ENCODE measurements around the gene GTSE1. TPM values are rescaled to one million over a fixed set of nuclear protein-coding genes. Genes with fewer than 3 reads are reported as not detected.

GTSE1 gene
- polyA plus RNA-seq, 3 donors: 0.04 TPM; not detected in 2

DNA sequence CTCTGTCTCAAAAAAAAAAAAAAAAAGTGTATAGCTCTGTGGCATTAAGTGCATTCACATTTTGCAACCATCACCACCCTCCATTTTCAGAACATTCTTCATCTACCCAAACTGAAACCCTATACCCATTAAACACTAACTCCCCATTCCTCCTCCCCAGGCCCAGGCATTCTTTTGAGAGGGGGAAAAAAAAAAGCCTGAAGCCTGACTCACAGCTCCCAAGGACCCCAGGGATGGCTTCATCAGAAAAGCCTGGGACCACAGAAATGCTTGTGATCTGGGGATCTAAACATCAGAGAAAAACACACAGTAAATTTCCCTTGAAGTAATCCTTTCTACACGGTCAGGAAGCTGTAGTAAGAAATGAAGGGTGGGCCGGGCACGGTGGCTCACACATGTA lies 10.7 kb upstream of the GTSE1 start:
- peaks cover 46 to 64% of the 10 kb centered on the region in 2 donors for H3K36me3 ChIP-seq (replicated peaks in 1 of 2; ENCODE audit: control insufficient read depth in 1 of 2, insufficient read depth in 2 of 2, low read length in 2 of 2)
- Mint-ChIP-seq H3K4me1 (peaks cover 18% of the 10 kb centered on the region), H3K4me3 (no peak overlapping the region), H3K9me3 (peaks cover 0 to 2% (median 0%) of the 10 kb centered on the region in 7 donors), H3K27me3 (ENCODE audit: low read depth in 3 of 3) (peaks cover 0 to 1% (median 1%) of the 10 kb centered on the region in 3 donors), H3K27ac (peak overlapping the region in 2 of 7 donors; percentile 55 to 60), H3K36me3 (peaks cover 64 to 77% of the 10 kb centered on the region in 2 donors)
- H3K9ac ChIP-seq (ENCODE audit: insufficient read depth, low read length, poor library complexity, severe bottlenecking): no peak overlapping the region
- TF ChIP-seq, protein P1, sequence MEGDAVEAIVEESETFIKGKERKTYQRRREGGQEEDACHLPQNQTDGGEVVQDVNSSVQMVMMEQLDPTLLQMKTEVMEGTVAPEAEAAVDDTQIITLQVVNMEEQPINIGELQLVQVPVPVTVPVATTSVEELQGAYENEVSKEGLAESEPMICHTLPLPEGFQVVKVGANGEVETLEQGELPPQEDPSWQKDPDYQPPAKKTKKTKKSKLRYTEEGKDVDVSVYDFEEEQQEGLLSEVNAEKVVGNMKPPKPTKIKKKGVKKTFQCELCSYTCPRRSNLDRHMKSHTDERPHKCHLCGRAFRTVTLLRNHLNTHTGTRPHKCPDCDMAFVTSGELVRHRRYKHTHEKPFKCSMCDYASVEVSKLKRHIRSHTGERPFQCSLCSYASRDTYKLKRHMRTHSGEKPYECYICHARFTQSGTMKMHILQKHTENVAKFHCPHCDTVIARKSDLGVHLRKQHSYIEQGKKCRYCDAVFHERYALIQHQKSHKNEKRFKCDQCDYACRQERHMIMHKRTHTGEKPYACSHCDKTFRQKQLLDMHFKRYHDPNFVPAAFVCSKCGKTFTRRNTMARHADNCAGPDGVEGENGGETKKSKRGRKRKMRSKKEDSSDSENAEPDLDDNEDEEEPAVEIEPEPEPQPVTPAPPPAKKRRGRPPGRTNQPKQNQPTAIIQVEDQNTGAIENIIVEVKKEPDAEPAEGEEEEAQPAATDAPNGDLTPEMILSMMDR (IDR thresholded peaks at IDR 0.05): no peak
- DNase-seq: no peak
- H4K20me1 ChIP-seq (ENCODE audit: insufficient read depth, low read length): no peaks in the 10 kb centered on the region
- no peak overlapping the region for H3K27ac ChIP-seq (ENCODE audit: low read depth in 1 of 2, low read length in 2 of 2)
- no peaks in the 10 kb centered on the region for H3K27me3 ChIP-seq (ENCODE audit: control insufficient read depth in 2 of 2, insufficient read depth in 2 of 2, low read length in 2 of 2)
- no peaks in the 10 kb centered on the region for H3K9me3 ChIP-seq (replicated peaks in 1 of 2; ENCODE audit: control insufficient read depth in 1 of 2, insufficient read depth in 1 of 2, low read length in 2 of 2)
- no peaks in the 10 kb centered on the region for H3K79me2 ChIP-seq (ENCODE audit: insufficient read depth, low read length)
- no peak overlapping the region for H3K4me3 ChIP-seq (replicated peaks in 1 of 3; ENCODE audit: low read depth in 2 of 3, low read length in 3 of 3)
- peaks cover 19 to 21% of the 10 kb centered on the region in 2 donors for H3K4me1 ChIP-seq (ENCODE audit: control insufficient read depth in 1 of 2, insufficient read depth in 2 of 2, low read length in 2 of 2)
- no peak overlapping the region for H3K4me2 ChIP-seq (replicated peaks; ENCODE audit: extremely low read depth, low read length, poor library complexity, severe bottlenecking)
- no CpG with 5 or more reads among the region's 3 CpGs for WGBS (ENCODE audit: insufficient coverage)
- H2AFZ ChIP-seq (ENCODE audit: insufficient read depth, low read depth, low read length, poor library complexity, severe bottlenecking): no peak overlapping the region
- intact Hi-C loops (cut with micrococcal nuclease): no loop called here

DNA sequence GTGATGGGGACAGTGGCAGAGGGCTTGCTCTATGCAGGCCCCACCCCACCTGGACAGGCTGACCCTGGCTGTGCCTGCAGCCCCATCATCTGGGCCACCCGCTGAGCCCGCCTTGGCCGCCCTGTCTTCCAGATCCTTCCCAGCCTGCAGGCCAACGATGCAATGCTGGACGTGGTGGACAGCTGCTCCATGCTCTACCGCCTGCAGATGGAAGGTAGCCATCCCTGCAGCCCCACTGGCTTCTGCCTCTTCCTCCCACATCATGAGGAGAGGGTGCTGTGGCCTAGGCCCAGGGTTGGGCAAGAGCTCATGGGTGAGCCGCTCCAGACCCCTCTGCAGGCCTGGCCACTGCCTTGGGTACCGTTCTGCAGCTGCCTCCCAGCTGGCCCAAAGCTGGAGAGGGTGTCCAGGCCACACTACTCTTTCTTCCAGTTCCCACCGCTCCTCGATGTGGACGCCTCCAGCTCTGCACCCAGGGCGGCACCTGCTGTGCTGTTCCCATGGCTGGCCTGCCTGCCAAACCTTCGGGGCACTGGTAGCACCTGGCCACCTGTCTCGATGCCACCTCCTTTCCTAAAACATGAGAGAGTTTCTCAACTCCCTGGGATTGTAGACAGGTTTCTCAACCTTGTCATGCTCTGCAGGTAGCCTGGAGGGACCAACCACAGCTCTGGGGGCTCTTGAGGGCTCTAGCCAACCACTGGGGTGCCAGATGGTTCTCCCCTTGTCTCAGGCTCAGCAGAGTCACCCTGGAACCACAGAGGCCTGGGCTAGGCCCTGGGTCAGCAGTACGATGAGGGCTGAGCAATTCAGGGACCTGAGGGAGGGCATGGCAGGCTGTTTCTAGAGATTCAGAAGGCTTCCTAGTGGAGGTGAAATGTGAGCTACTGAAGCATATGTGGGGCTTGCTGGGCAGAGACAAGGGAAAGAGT lies 9.5 kb upstream of the GTSE1 start:
- Histone ChIP-seq H3K79me2 (ENCODE audit: insufficient read depth, low read length) (no peaks in the 10 kb centered on the region), H3K9me3 (replicated peaks in 1 of 2; ENCODE audit: control insufficient read depth in 1 of 2, insufficient read depth in 1 of 2, low read length in 2 of 2) (peaks cover 0 to 7% of the 10 kb centered on the region in 2 donors), H4K20me1 (ENCODE audit: insufficient read depth, low read length) (no peaks in the 10 kb centered on the region), H3K36me3 (replicated peaks in 1 of 2; ENCODE audit: control insufficient read depth in 1 of 2, insufficient read depth in 2 of 2, low read length in 2 of 2) (peaks cover 37 to 63% of the 10 kb centered on the region in 2 donors), H3K27me3 (ENCODE audit: control insufficient read depth in 2 of 2, insufficient read depth in 2 of 2, low read length in 2 of 2) (no peaks in the 10 kb centered on the region), H3K4me2 (replicated peaks; ENCODE audit: extremely low read depth, low read length, poor library complexity, severe bottlenecking) (peak overlapping the region; percentile 73), H2AFZ (ENCODE audit: insufficient read depth, low read depth, low read length, poor library complexity, severe bottlenecking) (peak overlapping the region; percentile 74), H3K4me1 (ENCODE audit: control insufficient read depth in 1 of 2, insufficient read depth in 2 of 2, low read length in 2 of 2) (peaks cover 19 to 21% of the 10 kb centered on the region in 2 donors), H3K27ac (ENCODE audit: low read depth in 1 of 2, low read length in 2 of 2) (peak overlapping the region; percentile 28 to 70), H3K9ac (ENCODE audit: insufficient read depth, low read length, poor library complexity, severe bottlenecking) (peak overlapping the region; percentile 59), H3K4me3 (replicated peaks in 1 of 3; ENCODE audit: low read depth in 2 of 3, low read length in 3 of 3) (peak overlapping the region in 1 of 3 experiments; percentile 68)
- Mint-ChIP-seq H3K27me3 (ENCODE audit: low read depth in 3 of 3) (peaks cover 0 to 1% (median 1%) of the 10 kb centered on the region in 3 donors), H3K9me3 (peaks cover 3 to 11% (median 7%) of the 10 kb centered on the region in 7 donors), H3K36me3 (peaks cover 61 to 77% of the 10 kb centered on the region in 2 donors), H3K4me1 (peaks cover 18% of the 10 kb centered on the region), H3K4me3 (peak overlapping the region; percentile 65 to 67), H3K27ac (peak overlapping the region in 5 of 7 donors; percentile 47 to 90 (median 77))
- TF ChIP-seq, protein P1 (IDR thresholded peaks at IDR 0.05): no peak
- no peak for DNase-seq
- WGBS (ENCODE audit: insufficient coverage): 93% methylated on average over 14 of the region's 15 CpGs
- intact Hi-C loops (cut with micrococcal nuclease): no loop called here
